EL (cell line): Measurements from ENCODE around the gene BATF3.

Experiments used
- DNase-seq: peaks from one replicate; pipeline ENCODE4 v3.0.0-alpha.2; 2016

The BATF3 gene

DNA sequence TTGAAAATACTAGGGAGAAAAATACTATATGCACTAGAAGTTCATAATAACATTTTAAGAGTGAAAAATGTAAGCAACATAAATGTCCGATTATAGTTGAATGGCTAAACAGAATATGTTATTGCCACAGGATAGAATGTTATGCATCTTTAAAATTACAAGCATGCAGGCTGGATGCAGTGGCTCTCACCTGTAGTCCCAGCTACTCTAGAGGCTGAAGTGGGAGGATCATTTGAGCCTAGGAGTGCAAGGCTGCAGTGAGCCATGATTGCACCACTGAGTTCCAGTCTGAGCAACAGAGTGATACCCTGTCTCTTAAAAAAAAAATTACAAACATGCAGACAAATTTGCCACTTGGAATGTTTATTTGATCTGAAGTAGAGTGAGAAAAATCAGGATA, 3.0 kb upstream of the BATF3 start:
- no peak for DNase-seq

- no peak for DNase-seq
These were observed 2.3 kb upstream of the BATF3 start for GRCh38 chr1:212701910-212702309.

GRCh38 chr1:212700892-212701819, 1.5 kb upstream of the BATF3 start:
- peak; percentile 74 for DNase-seq

DNA sequence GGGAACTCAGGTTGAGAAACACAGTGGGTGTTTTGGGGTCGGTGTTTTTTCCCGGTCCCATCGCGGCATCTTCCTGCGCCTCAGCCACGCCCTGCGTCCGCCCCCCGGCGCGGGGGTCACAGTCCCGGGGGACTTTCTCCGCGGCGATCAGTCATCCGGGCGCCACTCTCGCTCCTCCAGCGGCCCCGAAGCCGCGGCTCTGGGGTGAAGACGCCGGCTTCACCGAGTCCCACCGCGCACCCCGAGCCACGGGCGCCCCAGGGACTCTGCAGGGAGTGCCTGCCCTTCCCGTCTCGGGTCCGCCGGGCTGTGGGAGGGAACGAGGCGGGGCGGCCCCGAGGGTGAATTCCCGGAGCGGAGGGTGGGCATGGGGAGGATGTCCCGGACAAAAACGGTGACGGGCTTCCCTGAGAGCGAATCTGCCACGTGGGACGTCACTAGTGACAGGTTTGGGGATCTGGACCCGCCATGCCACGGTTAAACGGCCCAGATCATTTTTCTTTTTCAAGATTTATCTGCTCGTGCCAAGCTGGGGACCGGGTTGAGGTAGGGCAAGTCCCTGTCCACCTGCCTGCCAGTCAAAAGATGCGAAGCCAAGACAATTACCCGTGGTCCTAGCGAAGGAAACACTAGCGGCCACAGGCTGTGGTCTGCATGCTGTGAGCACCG, 717 bp upstream of the BATF3 start:
- DNase-seq, result peak; percentile 58

DNA sequence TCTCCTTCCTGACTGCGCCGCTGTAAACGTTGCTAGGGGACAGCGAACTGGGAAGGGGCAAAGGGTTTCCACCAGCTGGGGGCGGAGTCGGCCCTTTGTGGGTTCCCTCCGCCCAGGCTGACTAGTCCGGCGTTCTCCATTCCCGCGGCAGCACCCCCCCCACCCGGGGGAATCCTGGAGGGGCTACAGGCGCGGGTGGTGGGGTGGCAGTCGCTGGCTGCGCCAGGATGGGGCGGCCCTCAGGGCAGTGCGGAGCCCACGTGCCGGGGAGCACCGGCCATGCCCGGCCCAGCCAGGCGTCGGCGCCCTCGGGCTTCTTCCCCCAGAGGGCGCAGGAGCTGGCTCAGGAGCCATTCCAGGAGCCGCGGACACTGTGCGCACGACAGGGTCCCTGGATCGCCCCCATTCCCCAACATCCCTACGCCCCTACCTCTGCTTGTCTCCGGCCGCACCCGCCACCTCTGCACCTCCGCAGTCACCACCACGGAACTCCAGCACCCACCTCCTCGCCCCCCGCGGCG, 476 bp downstream of the BATF3 start:
- DNase-seq, result peak; percentile 68

- DNase-seq, result no peak
These were observed 1.1 kb downstream of the BATF3 start for GRCh38 chr1:212698467-212699103.

DNA sequence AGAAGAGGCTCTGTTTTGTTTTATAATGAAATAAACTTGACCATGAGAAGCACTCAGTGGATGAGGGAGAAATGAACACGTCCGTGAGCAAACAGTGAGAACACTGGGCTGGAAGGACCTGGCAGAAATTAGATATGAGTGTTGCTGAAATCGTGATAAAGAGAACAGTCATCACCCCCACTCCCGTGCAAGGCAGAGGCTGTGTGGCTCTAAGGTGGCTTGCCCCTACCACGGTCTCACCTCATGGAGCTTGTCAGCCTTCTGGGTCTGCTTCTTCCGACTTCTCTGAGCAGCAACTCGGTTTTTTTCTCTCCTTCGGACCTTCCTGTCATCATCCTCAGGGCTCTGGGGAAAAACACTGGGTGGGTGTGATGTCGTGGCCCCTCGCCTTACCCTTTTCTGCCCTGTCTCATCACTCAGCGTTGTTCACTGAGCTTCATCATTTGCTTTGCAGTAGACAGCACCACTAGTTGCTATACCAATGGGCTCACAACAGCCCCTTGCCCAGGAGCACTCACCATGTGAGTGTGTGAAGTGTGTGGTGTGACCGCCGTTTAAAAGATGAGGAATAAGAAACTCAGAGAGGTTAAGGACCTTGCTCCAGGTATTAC, 2.8 kb downstream of the BATF3 start:
- DNase-seq, result no peak

GRCh38 chr1:212692774-212693644, 6.6 kb downstream of the BATF3 start:
- DNase-seq, result peak; percentile 67

- no peak for DNase-seq
These were observed 8.0 kb downstream of the BATF3 start for GRCh38 chr1:212691561-212692071.

GRCh38 chr1:212690816-212691403, 8.7 kb downstream of the BATF3 start:
- DNase-seq, result no peak

- no peak for DNase-seq
These were observed 9.7 kb downstream of the BATF3 start for GRCh38 chr1:212689758-212690529.

DNA sequence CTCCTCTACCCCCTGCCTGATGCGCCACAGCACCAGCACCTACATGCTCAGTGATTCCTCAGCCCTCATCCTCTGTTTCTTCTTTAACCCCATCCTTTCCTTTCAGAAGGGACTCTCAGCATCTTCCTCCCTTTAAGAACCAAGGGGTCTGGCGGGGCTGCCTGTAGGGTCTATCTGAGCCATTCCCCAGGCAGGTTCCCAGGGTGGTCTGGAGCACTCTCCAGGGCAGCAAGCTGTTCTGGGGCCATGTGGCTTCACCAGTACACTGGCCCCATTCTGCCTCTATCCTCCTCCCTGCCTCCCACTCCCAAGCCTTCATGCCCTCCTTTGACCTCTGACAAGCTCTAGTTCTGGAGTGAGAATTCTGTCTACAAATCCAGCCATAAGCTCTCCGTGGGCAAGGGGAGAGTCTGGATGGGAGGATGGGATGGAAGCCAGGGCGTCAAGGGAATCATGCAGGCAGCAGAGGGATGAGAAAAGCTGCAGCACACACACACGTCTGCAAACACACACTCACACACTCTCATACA, 10.4 kb downstream of the BATF3 start:
- no peak for DNase-seq

- DNase-seq, result peak; percentile 47
These were observed 11.1 kb downstream of the BATF3 start for GRCh38 chr1:212688341-212689047.

DNA sequence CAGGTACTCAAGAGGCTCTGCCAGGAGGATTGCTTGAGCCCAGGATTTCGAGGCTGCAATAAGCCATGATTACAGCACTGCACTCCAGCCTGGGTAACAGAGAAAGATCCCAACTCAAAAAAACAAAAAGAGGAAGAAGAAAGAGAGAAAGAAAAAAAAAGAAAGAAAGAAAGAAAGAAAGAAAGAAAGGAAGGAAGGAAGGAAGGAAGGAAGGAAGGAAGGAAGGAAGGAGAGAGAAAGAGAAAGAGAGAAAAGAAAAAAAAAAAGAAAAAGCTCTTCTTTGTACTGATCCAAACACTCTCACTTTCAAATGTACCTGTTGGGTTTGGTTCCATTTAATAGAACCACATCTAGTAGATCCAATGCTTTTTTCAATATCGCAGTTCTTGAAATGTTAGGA, 11.8 kb downstream of the BATF3 start:
- DNase-seq, result no peak

DNA sequence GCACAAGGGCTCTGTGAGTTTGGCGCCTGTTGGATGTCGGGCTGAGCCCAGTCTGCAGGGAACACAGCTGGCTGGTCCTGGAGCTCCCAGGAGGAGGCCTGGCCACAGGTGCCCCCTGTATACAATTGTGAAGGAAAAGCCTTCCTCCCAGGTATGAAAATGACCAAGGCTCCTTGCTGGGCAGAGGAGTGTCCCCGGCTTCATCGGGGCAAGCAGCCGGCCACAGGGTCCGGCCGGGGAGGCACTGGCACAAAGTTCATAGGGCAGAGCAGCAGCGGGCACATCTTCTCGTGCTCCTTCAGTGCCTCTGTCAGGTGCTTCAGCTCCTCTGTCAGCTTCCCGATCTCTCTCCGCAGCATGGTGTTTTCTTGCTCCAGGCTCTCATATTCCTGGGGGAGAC, 13.0 kb downstream of the BATF3 start:
- no peak for DNase-seq

GRCh38 chr1:212686069-212686468, 13.6 kb downstream of the BATF3 start:
- DNase-seq, result no peak

GRCh38 chr1:212685429-212685828, 14.2 kb downstream of the BATF3 start:
- no peak for DNase-seq

DNA sequence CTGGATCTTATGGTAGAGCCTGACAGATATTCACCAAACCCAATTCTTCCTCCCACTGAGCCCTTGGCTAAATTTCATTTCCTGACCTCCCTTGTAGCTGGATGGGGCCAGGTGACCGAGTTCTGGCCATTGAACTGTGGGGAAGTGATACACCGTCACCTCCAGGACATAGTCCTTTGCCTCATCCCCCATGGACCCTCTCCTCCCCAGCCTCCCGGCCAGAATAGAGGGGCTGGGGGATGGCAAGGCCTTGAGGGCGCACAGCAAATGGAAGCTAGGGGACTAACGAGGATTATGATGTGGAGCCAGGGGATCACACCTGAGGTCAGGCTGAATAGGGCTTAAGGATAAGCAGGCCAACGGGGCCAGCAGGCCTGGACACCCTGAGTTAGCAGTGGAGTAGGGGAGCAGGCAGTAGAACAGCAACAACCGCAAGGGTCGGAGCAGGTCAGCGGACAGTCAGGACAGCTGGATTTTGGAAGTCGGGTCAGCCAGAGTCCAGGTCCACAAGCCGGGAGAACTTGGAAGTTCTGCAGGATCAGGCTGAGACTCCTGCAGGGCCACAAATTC, 15.0 kb downstream of the BATF3 start:
- no peak for DNase-seq

GRCh38 chr1:212684076-212684475, 15.6 kb downstream of the BATF3 start:
- no peak for DNase-seq
